GM18873 (cell line): ENCODE measurements around the gene CHTF18.

Experiments
- ATAC-seq: cut with Tn5 transposase; IDR thresholded peaks from one replicate; pipeline ENCODE4 v1.9.1; 2021; ENCODE audit warnings: mild to moderate bottlenecking, moderate library complexity, moderate number of reproducible peaks; ENCODE audit not compliant: unreplicated experiment, low FRiP score

CHTF18 gene

GRCh38 chr16:842061-842476 is 53.6 kb downstream of the CHTF18 start:
- ATAC-seq: no peak

GRCh38 chr16:842711-843560 is 54.5 kb downstream of the CHTF18 start:
- no peak for ATAC-seq

- ATAC-seq: no peak
Measured at GRCh38 chr16:843771-844170, 55.4 kb downstream of the CHTF18 start.

GRCh38 chr16:844638-845350 is 56.4 kb downstream of the CHTF18 start:
- no peak for ATAC-seq

GRCh38 chr16:845351-845745 is 56.9 kb downstream of the CHTF18 start:
- ATAC-seq: no peak

- ATAC-seq: no peak
Measured at GRCh38 chr16:847151-847550, 58.7 kb downstream of the CHTF18 start.
